ENCODE results near the gene DPY19L3. TPM values are rescaled to one million over a fixed set of nuclear protein-coding genes. Genes with fewer than 3 reads are reported as not detected.
A peak's percentile ranks its signal among the peaks of the same experiment; 100 is the strongest.

Gene DPY19L3
- total and polyA plus RNA-seq, 2 donors (not counting 1 experiment from before 2014, with no cell fraction given), result 18.8 to 24.2 TPM

GRCh38 chr19:32483574-32483973 lies 78.0 kb downstream of the DPY19L3 start:
- H3K27me3 ChIP-seq (ENCODE audit: control insufficient read depth, insufficient read depth, low read length), result no peaks in the 10 kb centered on the region
- no peak overlapping the region for H3K27ac ChIP-seq (ENCODE audit: insufficient read depth, low read length)
- H3K4me1 ChIP-seq (ENCODE audit: control insufficient read depth, extremely low read depth, insufficient read depth, low read length), result no peaks in the 10 kb centered on the region
- no peak for DNase-seq (ENCODE audit: low read depth in 2 of 2)
- H2AFZ ChIP-seq (ENCODE audit: low read length), result no peak overlapping the region
- no peaks in the 10 kb centered on the region for H4K20me1 ChIP-seq (ENCODE audit: control insufficient read depth, extremely low read depth, insufficient read depth, low read length)
- H3K4me3 ChIP-seq (replicated peaks in 1 of 4; ENCODE audit: control extremely low read depth in 1 of 4, insufficient read depth in 1 of 4, low read depth in 3 of 4, low read length in 4 of 4), result no peak overlapping the region
- H3K9me3 ChIP-seq (ENCODE audit: control insufficient read depth, insufficient read depth, low read depth, low read length), result no peaks in the 10 kb centered on the region
- no peak for TF ChIP-seq CTCF (conservative IDR thresholded peaks at IDR 0.05 in 1 of 2, IDR thresholded peaks at IDR 0.05 in 1 of 2; ENCODE audit: low read depth in 1 of 2, low read length in 2 of 2)
- no peak for TF ChIP-seq EZH2 (IDR thresholded peaks at IDR 0.05; ENCODE audit: low read length, missing control alignments)
- H3K9ac ChIP-seq (ENCODE audit: insufficient read depth, low read length), result no peak overlapping the region
- peaks cover 5% of the 10 kb centered on the region for H3K36me3 ChIP-seq (ENCODE audit: control insufficient read depth, insufficient read depth, low read length)
- H3K79me2 ChIP-seq (ENCODE audit: control insufficient read depth, insufficient read depth, low read length), result no peaks in the 10 kb centered on the region
- H3K4me2 ChIP-seq (ENCODE audit: extremely low read depth, insufficient read depth, low read length), result no peak overlapping the region

- Histone ChIP-seq H3K27ac (ENCODE audit: insufficient read depth, low read length) (no peak overlapping the region), H3K4me1 (ENCODE audit: control insufficient read depth, extremely low read depth, insufficient read depth, low read length) (no peaks in the 10 kb centered on the region), H3K9me3 (ENCODE audit: control insufficient read depth, insufficient read depth, low read depth, low read length) (no peaks in the 10 kb centered on the region), H2AFZ (ENCODE audit: low read length) (no peak overlapping the region), H3K4me3 (replicated peaks in 1 of 4; ENCODE audit: control extremely low read depth in 1 of 4, insufficient read depth in 1 of 4, low read depth in 3 of 4, low read length in 4 of 4) (no peak overlapping the region), H3K4me2 (ENCODE audit: extremely low read depth, insufficient read depth, low read length) (no peak overlapping the region), H3K36me3 (ENCODE audit: control insufficient read depth, insufficient read depth, low read length) (no peaks in the 10 kb centered on the region), H3K79me2 (ENCODE audit: control insufficient read depth, insufficient read depth, low read length) (no peaks in the 10 kb centered on the region), H3K27me3 (ENCODE audit: control insufficient read depth, insufficient read depth, low read length) (no peaks in the 10 kb centered on the region), H3K9ac (ENCODE audit: insufficient read depth, low read length) (no peak overlapping the region), H4K20me1 (ENCODE audit: control insufficient read depth, extremely low read depth, insufficient read depth, low read length) (no peaks in the 10 kb centered on the region)
- TF ChIP-seq CTCF (conservative IDR thresholded peaks at IDR 0.05 in 1 of 2, IDR thresholded peaks at IDR 0.05 in 1 of 2; ENCODE audit: low read depth in 1 of 2, low read length in 2 of 2) (no peak), EZH2 (IDR thresholded peaks at IDR 0.05; ENCODE audit: low read length, missing control alignments) (no peak)
- peak in 1 of 2 donors; percentile 7 for DNase-seq (ENCODE audit: low read depth in 2 of 2)
Observed at GRCh38 chr19:32489971-32490370, 84.4 kb downstream of the DPY19L3 start.

- Histone ChIP-seq H3K27ac (ENCODE audit: insufficient read depth, low read length) (no peak overlapping the region), H3K9ac (ENCODE audit: insufficient read depth, low read length) (no peak overlapping the region), H4K20me1 (ENCODE audit: control insufficient read depth, extremely low read depth, insufficient read depth, low read length) (no peaks in the 10 kb centered on the region), H3K27me3 (ENCODE audit: control insufficient read depth, insufficient read depth, low read length) (no peaks in the 10 kb centered on the region), H3K4me2 (ENCODE audit: extremely low read depth, insufficient read depth, low read length) (no peak overlapping the region), H3K36me3 (ENCODE audit: control insufficient read depth, insufficient read depth, low read length) (no peaks in the 10 kb centered on the region), H2AFZ (ENCODE audit: low read length) (no peak overlapping the region), H3K9me3 (ENCODE audit: control insufficient read depth, insufficient read depth, low read depth, low read length) (no peaks in the 10 kb centered on the region), H3K4me1 (ENCODE audit: control insufficient read depth, extremely low read depth, insufficient read depth, low read length) (no peaks in the 10 kb centered on the region), H3K4me3 (replicated peaks in 1 of 4; ENCODE audit: control extremely low read depth in 1 of 4, insufficient read depth in 1 of 4, low read depth in 3 of 4, low read length in 4 of 4) (no peak overlapping the region), H3K79me2 (ENCODE audit: control insufficient read depth, insufficient read depth, low read length) (no peaks in the 10 kb centered on the region)
- TF ChIP-seq CTCF (conservative IDR thresholded peaks at IDR 0.05 in 1 of 2, IDR thresholded peaks at IDR 0.05 in 1 of 2; ENCODE audit: low read depth in 1 of 2, low read length in 2 of 2) (no peak), EZH2 (IDR thresholded peaks at IDR 0.05; ENCODE audit: low read length, missing control alignments) (no peak)
- no peak for DNase-seq (ENCODE audit: low read depth in 2 of 2)
Observed at GRCh38 chr19:32497391-32497790, 91.8 kb downstream of the DPY19L3 start.

Data from fibroblast of lung (primary cell).